HG03521 (cell line): ENCODE data around the gene MAPKBP1.
"Not testable (repeated sequence)": the region's sequence is repeated elsewhere in the genome, so short reads cannot be mapped to it uniquely, and the experiment has no call there.

Experiments
- ATAC-seq: cut with Tn5 transposase; IDR thresholded peaks from one replicate; pipeline ENCODE4 v1.9.1; 2021; ENCODE audit warnings: mild to moderate bottlenecking, moderate library complexity; ENCODE audit not compliant: unreplicated experiment

MAPKBP1 gene

DNA sequence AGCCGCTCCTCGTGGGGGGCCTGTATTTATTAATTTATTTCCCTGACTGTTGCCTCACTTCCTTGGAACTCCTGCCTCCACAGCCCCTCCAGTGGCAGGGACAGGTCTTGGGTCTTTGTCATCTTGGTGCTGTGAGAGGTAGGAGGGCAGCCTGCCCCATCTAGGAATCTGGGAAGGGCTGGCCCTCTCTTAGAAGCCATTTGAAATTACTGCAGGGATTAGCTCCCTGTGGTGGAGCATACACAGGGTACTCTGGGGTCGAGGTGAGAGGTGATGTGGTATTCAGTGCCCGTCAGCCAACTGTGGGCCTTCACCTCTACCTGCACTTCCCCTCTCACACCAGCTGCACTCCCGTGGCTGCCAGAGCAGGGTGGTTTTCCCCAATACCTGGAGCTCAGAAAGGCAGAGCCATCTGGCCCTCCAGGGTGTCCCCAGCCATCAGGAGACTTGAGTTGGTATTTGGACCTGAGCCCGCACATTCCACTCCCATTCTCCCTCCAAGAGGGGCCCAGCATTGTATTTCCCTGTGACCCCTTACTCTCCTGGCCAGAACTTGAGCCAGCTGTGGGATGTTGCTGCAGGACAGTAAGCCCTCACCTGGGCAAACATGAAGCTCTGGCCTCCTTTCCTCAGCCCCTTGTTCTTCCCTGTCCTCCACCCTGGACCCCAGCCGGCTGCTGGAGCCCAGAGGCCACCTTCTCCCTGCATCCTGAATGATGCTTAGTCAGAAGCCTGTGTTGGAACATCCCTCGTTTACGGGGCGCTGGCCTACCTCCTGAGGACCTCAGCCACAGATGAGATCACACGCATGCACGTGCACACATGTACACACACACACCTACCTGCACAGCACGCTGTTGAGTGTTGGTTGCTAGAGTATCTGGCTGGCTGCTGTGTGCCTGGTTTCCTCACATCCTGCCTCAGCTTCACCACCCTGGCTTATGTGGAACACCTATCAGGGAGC, 51.6 kb downstream of the MAPKBP1 start:
- no peak for ATAC-seq

- peak; percentile 11 for ATAC-seq
Measured at GRCh38 chr15:41827290-41827879, 53.1 kb downstream of the MAPKBP1 start.

GRCh38 chr15:41827880-41828806, 53.9 kb downstream of the MAPKBP1 start, which contains the start of gene JMJD7:
TSS of gene JMJD7 (plus strand) at chr15:41828092. CDS start at chr15:41828125, 33 bp downstream.
- ATAC-seq, result peak; percentile 75

DNA sequence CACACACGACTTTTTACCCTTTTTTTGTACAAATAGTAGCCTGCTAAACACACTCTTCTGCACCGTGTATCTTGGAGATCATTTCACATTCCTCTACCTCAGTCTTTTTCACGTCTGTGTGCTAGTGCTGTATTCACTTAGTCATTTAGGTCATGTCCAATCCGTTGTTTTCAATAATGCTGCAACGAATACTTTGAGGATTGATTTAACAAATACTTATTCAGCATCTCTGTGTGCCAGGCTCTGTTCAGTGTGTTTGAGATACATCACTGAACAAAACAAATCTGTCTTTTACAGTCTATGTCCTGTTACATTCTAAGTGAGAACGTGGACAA, 54.5 kb downstream of the MAPKBP1 start:
- no peak for ATAC-seq

- no peak for ATAC-seq
Measured at GRCh38 chr15:41829959-41830646, 55.8 kb downstream of the MAPKBP1 start.

DNA sequence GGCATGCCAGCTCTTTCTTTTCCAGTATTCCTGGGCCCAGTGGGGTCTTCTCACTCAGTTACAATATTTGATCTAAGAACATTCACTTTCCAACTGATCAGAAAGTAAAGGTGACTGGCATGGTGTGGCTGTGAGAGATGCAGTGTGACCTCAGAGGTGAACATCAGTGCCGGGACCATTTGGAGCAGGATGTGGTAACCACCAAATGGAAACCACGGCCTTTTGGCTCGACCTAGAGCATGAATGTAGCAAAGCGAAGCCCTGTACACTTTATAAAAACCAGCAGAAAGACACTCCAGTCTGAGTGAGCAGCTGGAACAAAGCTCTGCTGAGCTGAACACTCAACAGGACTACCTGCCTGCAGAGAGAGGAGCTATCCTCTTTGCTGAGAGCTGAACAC, 57.0 kb downstream of the MAPKBP1 start:
- ATAC-seq, result not testable (repeated sequence)

DNA sequence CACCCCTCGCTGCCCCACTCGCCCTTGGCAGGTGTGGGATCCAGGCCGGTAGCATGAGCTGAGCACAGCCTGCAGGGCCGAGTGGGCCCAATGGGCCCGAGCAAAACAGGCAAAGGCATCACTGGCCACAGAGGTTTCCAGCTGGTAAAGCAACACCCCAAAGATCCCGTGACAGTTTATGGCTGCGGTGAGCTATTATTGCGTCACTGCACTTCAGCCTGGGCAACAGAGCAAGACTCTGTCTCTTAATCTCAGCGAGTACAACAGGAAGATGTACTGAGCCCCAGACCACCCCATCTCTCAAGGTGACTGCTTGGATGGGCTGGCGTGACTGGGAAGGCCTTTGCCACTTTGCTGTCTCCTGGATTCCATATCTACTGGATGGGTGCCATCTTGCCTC, 57.9 kb downstream of the MAPKBP1 start:
- ATAC-seq, result no peak

- ATAC-seq, result no peak
Measured at GRCh38 chr15:41832875-41833274, 58.6 kb downstream of the MAPKBP1 start.

GRCh38 chr15:41834096-41834495, 59.8 kb downstream of the MAPKBP1 start:
- no peak for ATAC-seq

GRCh38 chr15:41836073-41836472, 61.8 kb downstream of the MAPKBP1 start:
- ATAC-seq, result no peak

GRCh38 chr15:41836713-41837454, 62.6 kb downstream of the MAPKBP1 start:
- no peak for ATAC-seq

GRCh38 chr15:41838400-41838897, 64.2 kb downstream of the MAPKBP1 start, which contains the start of gene PLA2G4B:
TSS of gene PLA2G4B (plus strand) at chr15:41838847. CDS start at chr15:41838914, 67 bp downstream.
- ATAC-seq, result no peak

GRCh38 chr15:41839781-41840491, 65.7 kb downstream of the MAPKBP1 start:
- ATAC-seq, result no peak

DNA sequence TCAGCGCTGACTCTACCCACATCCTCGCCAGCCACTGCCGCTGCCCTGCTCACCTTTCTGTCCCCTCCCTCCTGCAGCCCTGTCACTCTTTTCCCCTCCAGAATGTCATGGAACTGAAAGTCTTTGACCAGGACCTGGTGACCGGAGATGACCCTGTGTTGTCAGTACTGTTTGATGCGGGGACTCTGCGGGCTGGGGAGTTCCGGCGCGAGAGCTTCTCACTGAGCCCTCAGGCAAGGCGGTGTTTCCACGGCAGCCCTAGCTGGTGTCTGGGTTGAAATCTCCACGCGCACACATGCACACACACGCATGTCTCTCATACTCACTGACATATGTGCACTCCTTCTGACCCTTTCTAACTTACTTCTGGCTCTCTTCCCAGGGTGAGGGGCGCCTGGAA, 66.4 kb downstream of the MAPKBP1 start:
- ATAC-seq, result no peak

DNA sequence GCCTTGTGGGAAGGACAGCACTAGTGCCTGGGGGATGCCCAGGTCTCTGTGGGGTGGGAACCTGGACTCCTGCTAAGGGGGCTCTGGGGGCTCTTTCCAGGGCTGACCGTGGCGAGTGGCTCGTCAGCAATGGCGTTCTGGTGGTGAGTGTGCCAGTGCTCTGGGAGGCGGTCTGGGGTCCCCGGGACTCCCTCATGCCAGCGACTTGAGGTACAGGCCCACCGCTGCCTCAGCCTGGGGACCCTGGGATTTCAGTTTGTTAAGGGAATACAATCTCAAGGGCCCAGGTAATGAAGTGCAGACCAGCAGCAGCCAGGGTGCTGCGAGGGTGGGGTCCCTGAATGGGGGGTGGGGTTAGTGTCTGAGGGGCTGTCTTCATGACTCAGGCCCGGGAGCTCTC, 66.8 kb downstream of the MAPKBP1 start:
- no peak for ATAC-seq

- no peak for ATAC-seq
Measured at GRCh38 chr15:41842229-41842628, 67.9 kb downstream of the MAPKBP1 start.

DNA sequence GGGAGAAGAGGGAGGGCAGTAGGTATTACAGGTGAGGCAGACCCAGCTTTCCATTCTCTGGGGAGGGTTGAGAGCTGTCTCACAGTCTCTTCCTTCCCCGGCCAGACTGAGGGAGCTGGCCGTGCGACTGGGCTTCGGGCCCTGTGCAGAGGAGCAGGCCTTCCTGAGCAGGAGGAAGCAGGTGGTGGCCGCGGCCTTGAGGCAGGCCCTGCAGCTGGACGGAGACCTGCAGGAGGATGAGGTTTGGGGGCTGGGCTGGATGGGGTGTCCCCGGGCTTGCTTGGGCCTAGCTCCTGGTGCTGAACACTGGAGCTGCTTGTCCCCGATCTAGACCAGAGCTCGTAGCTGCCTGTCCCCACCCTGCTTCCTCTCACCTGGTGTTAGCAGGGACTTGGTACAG, 69.3 kb downstream of the MAPKBP1 start:
- ATAC-seq, result no peak

- ATAC-seq, result no peak
Measured at GRCh38 chr15:41844814-41845213, 70.5 kb downstream of the MAPKBP1 start.

DNA sequence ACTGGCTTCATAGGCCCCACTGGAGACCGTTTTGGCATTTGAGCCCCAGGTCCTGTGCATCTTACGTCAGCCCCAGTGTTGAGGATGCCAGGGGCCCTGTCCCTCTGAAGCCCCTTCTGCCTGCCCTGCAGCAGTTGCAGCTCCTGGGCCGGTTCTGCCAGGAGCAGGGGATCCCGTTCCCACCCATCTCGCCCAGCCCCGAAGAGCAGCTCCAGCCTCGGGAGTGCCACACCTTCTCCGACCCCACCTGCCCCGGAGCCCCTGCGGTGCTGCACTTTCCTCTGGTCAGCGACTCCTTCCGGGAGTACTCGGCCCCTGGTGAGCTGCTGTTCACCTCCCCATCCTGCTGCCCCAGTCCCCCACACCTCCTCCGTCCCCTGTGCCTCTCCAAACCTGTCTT, 72.9 kb downstream of the MAPKBP1 start:
- no peak for ATAC-seq
